ENCODE data around the gene ABCD2. TPM values are rescaled to one million over a fixed set of nuclear protein-coding genes. Genes with fewer than 3 reads are reported as not detected.
"Not testable (repeated sequence)": the region's sequence is repeated elsewhere in the genome, so short reads cannot be mapped to it uniquely, and the experiment has no call there.

The ABCD2 gene
- total RNA-seq (2014; rRNA removed; shearing (Covaris generic)), result under 0.01 and 0.10 TPM in 2 replicates

DNA sequence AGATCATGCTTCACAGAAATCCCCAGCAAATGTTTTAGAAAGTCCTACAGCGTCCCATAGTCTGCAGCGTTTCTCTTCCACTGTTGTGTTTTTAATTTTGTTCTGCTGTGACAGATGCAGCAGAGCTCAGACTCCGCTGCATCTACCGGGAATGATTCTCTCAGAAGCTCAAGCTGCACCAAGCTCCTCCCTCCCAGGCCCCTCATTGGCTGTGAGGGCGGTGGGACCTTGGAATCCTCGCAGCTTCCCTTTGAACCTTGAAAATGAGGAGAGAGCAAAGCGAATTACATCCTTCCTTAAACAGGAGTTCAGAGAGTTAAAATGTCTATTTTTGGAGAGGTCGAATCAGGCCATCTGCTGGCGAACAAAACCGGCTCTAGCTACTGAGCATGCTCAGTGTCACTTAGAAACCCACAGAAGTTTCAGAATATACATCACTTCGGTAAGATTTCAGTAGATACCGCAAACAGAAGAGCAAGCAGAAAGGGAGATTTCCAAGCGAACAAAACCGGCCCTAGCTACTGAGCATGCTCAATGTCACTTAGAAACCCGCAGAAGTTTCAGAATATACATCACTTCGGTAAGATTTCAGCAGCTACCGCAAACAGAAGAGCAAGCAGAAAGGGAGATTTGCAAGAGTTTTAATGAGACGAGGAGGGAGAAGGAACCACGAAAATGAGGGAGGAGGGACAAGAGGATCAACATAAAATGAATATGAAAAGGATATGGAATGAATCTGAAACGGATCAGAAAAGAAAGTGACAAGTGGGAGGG lies at the start of gene ABCD2:
TSS of gene ABCD2 (minus strand) at position 144 of the 774 bp plus-strand sequence. CDS start 188 bp downstream, outside the sequence.
- DNase-seq (ENCODE audit: low read depth), result peak; percentile 79

GRCh38 chr12:39660101-39660500 lies 40.5 kb upstream of the ABCD2 start:
- no peak for DNase-seq (ENCODE audit: low read depth)

GRCh38 chr12:39647383-39647782 lies 27.8 kb upstream of the ABCD2 start:
- DNase-seq (ENCODE audit: low read depth), result no peak

GRCh38 chr12:39646963-39647362 lies 27.4 kb upstream of the ABCD2 start:
- no peak for DNase-seq (ENCODE audit: low read depth)

- no peak for DNase-seq (ENCODE audit: low read depth)
Measured at GRCh38 chr12:39643052-39643451, 23.4 kb upstream of the ABCD2 start.

GRCh38 chr12:39638840-39639239 lies 19.2 kb upstream of the ABCD2 start:
- DNase-seq (ENCODE audit: low read depth), result no peak

DNA sequence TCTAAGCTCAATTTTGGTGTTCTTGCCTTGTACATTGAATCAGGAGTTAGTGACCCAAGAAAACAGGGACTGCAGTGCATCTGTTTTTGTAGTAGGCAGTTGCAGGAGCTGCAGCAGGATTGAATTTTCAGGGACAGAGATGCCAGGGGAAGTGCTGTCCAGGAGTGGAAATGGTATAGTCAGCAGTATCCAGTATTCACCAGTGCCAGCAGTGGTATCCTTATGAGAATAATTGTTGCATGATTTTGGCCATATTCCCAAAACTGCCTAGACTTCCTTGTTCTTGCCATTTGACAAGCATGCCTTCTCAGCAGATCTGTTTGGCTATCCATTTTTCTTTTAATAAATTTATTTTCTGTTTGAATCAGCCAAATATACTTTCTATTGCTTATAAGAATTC lies 18.6 kb upstream of the ABCD2 start:
- DNase-seq (ENCODE audit: low read depth), result no peak

- DNase-seq (ENCODE audit: low read depth), result no peak
Measured at GRCh38 chr12:39632670-39633069, 13.1 kb upstream of the ABCD2 start.

GRCh38 chr12:39628836-39629235 lies 9.2 kb upstream of the ABCD2 start:
- no peak for DNase-seq (ENCODE audit: low read depth)

GRCh38 chr12:39627914-39628313 lies 8.3 kb upstream of the ABCD2 start:
- DNase-seq (ENCODE audit: low read depth), result no peak

DNA sequence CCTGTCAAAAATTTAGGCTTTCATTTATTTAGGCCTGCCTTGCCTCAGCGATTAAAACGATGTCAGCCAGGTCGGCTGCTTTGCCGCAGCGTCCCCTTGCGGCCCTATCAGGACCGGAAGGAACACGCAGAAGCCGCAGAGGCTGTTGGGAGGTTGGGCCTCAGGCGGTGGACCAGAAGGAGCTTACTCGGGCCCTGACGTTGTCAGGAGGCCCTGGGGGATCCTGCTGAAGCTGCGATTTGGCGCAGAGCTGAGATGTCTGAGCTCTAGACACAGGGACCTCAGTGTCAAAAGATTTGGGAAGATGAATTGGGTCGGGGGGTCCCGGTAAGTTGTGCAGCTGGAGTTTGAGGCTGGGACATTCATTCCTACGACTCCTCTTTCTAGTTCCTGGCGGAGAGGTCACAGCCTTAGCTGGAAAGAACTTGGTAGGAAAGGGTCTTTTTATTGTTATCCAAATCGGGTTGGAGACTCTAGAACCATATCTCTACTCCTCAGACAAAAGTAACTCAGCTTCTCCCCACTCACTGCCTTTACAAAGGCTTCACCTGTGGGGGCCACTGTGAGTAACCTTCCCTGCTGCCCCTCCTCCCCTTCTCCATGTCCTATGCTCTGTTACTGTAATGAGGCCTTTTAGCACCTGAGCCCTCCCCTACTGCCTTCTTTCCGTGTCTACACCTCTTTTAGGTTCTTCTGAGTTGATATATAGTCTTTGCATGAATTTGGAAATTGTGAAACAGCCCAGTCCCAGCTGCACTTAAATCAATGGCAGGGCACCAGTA lies 6.6 kb upstream of the ABCD2 start:
- DNase-seq (ENCODE audit: low read depth), result no peak

GRCh38 chr12:39623919-39624318 lies 4.3 kb upstream of the ABCD2 start:
- no peak for DNase-seq (ENCODE audit: low read depth)

GRCh38 chr12:39623160-39623559 lies 3.6 kb upstream of the ABCD2 start:
- DNase-seq (ENCODE audit: low read depth), result not testable (repeated sequence)

DNA sequence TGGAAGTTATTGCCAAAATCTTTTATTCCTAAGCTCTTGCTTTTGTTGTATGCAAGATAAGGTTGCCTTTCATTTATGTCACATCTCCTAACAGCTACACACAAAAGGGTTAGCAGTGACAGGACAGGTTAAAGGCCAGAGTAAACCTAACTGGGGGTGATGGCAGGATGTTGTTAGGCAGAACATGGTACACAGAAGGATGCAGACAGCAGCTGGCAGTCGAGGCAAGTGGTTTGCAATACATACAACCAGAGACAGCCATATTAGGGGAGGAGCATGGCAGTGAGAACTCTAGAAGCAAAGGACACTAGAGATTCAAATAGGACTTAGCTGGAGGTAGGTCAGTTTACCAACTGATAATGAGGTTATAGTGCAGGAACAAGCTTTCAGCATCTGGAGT lies 2.7 kb upstream of the ABCD2 start:
- no peak for DNase-seq (ENCODE audit: low read depth)

- no peak for DNase-seq (ENCODE audit: low read depth)
Measured at GRCh38 chr12:39621670-39622069, 2.1 kb upstream of the ABCD2 start.

GRCh38 chr12:39620659-39621658 lies 1.4 kb upstream of the ABCD2 start:
- DNase-seq (ENCODE audit: low read depth), result peak; percentile 2

- no peak for DNase-seq (ENCODE audit: low read depth)
Measured at GRCh38 chr12:39619316-39619659, 315 bp downstream of the ABCD2 start.

DNA sequence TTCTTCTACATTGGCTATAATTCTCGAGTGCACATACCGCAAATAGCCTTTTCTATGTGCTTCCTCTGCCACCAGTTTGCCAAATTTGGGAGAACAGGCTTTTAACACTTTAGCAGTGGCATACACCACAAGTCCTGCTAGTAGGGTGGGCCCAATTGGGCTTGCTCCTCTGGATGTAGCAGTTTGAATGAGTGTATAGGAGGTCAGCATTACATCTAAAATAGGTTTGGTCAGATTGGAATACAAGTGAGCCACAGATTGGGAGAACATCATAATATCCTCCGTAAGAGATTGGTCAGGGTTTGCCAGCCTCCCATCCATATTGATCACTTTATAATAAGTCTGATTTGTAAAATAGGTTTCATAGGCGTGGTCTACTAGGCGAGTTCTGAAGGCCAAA lies 902 bp downstream of the ABCD2 start:
- DNase-seq (ENCODE audit: low read depth), result no peak

DNA sequence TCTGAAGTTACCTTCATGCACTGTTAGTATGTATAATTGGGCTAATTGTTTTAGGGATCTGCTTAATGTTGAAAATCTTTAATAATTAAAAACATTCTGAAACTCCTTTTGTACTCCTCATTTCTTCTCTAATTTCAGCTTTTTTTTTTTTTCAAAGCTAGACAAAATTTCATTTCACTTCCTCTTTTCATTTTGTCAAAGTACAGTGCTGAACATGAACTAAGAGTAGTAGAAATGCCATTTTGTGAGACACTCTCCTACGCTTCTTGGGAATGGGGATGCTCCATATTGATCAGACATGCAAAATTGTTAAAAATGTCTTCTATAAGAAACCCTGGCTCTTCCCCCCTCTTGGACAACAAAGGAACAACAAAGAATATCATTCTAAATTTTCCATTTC lies 1.7 kb downstream of the ABCD2 start:
- DNase-seq (ENCODE audit: low read depth), result no peak

GRCh38 chr12:39616666-39617065 lies 2.9 kb downstream of the ABCD2 start:
- no peak for DNase-seq (ENCODE audit: low read depth)

DNA sequence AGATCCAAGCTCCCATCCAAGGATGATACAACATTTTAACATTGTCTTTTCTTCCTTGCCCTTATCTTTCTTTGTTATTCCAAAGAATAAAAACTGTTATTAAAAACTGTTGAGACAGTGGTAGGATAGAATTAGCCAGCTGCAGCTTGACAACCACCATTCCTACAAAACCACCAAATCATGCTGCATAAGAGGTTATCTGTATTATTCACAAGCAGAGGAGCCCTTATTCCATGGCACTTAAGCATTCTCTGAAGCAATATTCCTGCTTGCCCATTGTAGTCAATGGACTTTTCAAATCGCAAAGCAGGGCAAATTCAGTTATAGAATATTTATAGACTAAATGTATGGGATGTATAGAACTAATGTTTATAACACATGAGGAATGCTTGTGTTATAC lies 3.4 kb downstream of the ABCD2 start:
- DNase-seq (ENCODE audit: low read depth), result no peak

DNA sequence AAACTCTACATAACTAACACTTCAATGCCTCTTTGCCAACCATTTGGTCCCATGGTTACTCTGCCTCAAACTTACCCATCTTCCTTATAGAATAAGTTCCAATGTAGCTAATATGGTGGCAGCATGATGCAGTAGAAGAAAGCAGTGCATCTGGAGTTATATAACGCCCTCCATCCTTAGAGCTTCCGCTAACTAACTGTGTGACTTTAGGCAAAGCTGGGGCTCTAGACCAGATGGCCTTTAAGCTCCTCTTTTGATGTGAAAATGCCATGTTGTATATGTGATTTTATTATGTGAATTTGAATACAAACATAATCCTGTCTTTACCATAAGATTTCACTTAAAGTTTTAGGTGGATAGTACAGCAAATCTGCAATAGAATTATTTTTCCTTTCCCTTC lies 6.1 kb downstream of the ABCD2 start:
- no peak for DNase-seq (ENCODE audit: low read depth)

Measured in RPMI7951 (cell line).